Endothelial cell (in vitro differentiated cells): ENCODE results near the gene GABBR2. TPM values are rescaled to one million over a fixed set of nuclear protein-coding genes. Genes with fewer than 3 reads are reported as not detected.
"Not testable (repeated sequence)": the region's sequence is repeated elsewhere in the genome, so short reads cannot be mapped to it uniquely, and the experiment has no call there.

Experiments used
- DNase-seq: peaks from one replicate; pipeline ENCODE4 v3.0.0; 2021; ENCODE audit warnings: low spot score
- H3K27ac Mint-ChIP-seq: one replicate; pipeline ENCODE4 v1.8.0; 2021; ENCODE audit warnings: mixed read lengths, inconsistent platforms; ENCODE audit not compliant: unreplicated experiment
- H3K27me3 Mint-ChIP-seq: one replicate; pipeline ENCODE4 v1.8.0; 2021; ENCODE audit warnings: mild to moderate bottlenecking, moderate library complexity, mixed read lengths, inconsistent platforms; ENCODE audit not compliant: unreplicated experiment
- H3K36me3 Mint-ChIP-seq: one replicate; pipeline ENCODE4 v1.8.0; 2021; ENCODE audit warnings: mild to moderate bottlenecking, low read depth, mixed read lengths, inconsistent platforms; ENCODE audit not compliant: unreplicated experiment
- H3K4me1 Mint-ChIP-seq: one replicate; pipeline ENCODE4 v1.8.0; 2021; ENCODE audit warnings: mild to moderate bottlenecking, mixed read lengths, inconsistent platforms; ENCODE audit not compliant: unreplicated experiment
- H3K4me3 Mint-ChIP-seq: one replicate; pipeline ENCODE4 v1.8.0; 2021; ENCODE audit warnings: mild to moderate bottlenecking, mixed read lengths, inconsistent platforms; ENCODE audit not compliant: unreplicated experiment
- H3K9me3 Mint-ChIP-seq: one replicate; pipeline ENCODE4 v1.8.0; 2021; ENCODE audit warnings: mixed read lengths, inconsistent platforms; ENCODE audit not compliant: unreplicated experiment
- CTCF ChIP-seq: fragments of 200-600 bp; sonication (generic); IDR thresholded peaks from one replicate; pipeline ENCODE4 v1.5.0; 2021; ENCODE audit warnings: antibody characterized with exemption; ENCODE audit not compliant: unreplicated experiment
- total RNA-seq: library from RNA; stranded (reverse); fragmentation: NEBNext Ultra II Directional; extraction: Animal tissue kit (Norgen Biotek cat#: 25700); gene quantifications from one replicate; pipeline ENCODE4 v1.2.1, GENCODE V29; 2021; ENCODE audit not compliant: unreplicated experiment

Gene GABBR2
- total RNA-seq, 1 donor from 2014 or later, result 0.46 TPM

GRCh38 chr9:98688710-98689495, 19.8 kb downstream of the GABBR2 start:
- no peak for DNase-seq
- H3K9me3 Mint-ChIP-seq, result no peaks in the 10 kb centered on the region
- no peak for TF ChIP-seq CTCF
- peaks cover 7% of the 10 kb centered on the region for H3K4me1 Mint-ChIP-seq
- no peak overlapping the region for H3K27ac Mint-ChIP-seq
- H3K36me3 Mint-ChIP-seq, result no peaks in the 10 kb centered on the region
- H3K27me3 Mint-ChIP-seq, result peaks cover 2% of the 10 kb centered on the region
- H3K4me3 Mint-ChIP-seq, result no peak overlapping the region

- no peak overlapping the region for H3K27ac Mint-ChIP-seq
- no peak overlapping the region for H3K4me3 Mint-ChIP-seq
- no peak for DNase-seq
- no peak for TF ChIP-seq CTCF
- no peaks in the 10 kb centered on the region for H3K9me3 Mint-ChIP-seq
- peaks cover 4% of the 10 kb centered on the region for H3K27me3 Mint-ChIP-seq
- peaks cover 7% of the 10 kb centered on the region for H3K4me1 Mint-ChIP-seq
- H3K36me3 Mint-ChIP-seq, result no peaks in the 10 kb centered on the region
Observed at GRCh38 chr9:98687911-98688310, 20.8 kb downstream of the GABBR2 start.

- Mint-ChIP-seq H3K9me3 (no peaks in the 10 kb centered on the region), H3K27me3 (peaks cover 4% of the 10 kb centered on the region), H3K4me1 (peaks cover 7% of the 10 kb centered on the region), H3K27ac (no peak overlapping the region), H3K36me3 (no peaks in the 10 kb centered on the region), H3K4me3 (no peak overlapping the region)
- TF ChIP-seq CTCF, result no peak
- DNase-seq, result no peak
Observed at GRCh38 chr9:98686961-98687855, 21.5 kb downstream of the GABBR2 start.

GRCh38 chr9:98684816-98685215, 23.9 kb downstream of the GABBR2 start:
- not testable (repeated sequence) for H3K27ac Mint-ChIP-seq

GRCh38 chr9:98678244-98678842, 30.4 kb downstream of the GABBR2 start:
- DNase-seq, result peak; percentile 34
- Mint-ChIP-seq H3K27ac (no peak overlapping the region), H3K4me3 (no peak overlapping the region), H3K36me3 (no peaks in the 10 kb centered on the region), H3K27me3 (peaks cover 1% of the 10 kb centered on the region), H3K9me3 (no peaks in the 10 kb centered on the region), H3K4me1 (no peaks in the 10 kb centered on the region)
- TF ChIP-seq CTCF, result peak; percentile 50

More at GRCh38 chr9:98684816-98685215, 23.9 kb downstream of the GABBR2 start:
- H3K4me3 Mint-ChIP-seq, DNase-seq, H3K9me3 Mint-ChIP-seq, H3K36me3 Mint-ChIP-seq, H3K27me3 Mint-ChIP-seq, H3K4me1 Mint-ChIP-seq: not testable (repeated sequence)
